Measurements from ENCODE around the gene RELN. TPM values are rescaled to one million over a fixed set of nuclear protein-coding genes. Genes with fewer than 3 reads are reported as not detected.

Gene RELN
- total and polyA plus RNA-seq, 9 of the 15 experiments (the other 6 are each of a cell fraction or from before 2014, with no cell fraction given) = 12.9 to 43.2 (median 18.1) TPM

GRCh38 chr7:103989785-103990767 is 618 bp upstream of the RELN start (continued):
- TF ChIP-seq KDM1A (IDR thresholded peaks at IDR 0.05) = peak; percentile 37 to 71; a peak in 3 of 4 replicates
- TF ChIP-seq VEZF1 (CRISPR knock-in tag; IDR thresholded peaks at IDR 0.05) = peak; percentile 71
- TF ChIP-seq LEF1 (IDR thresholded peaks at IDR 0.05) = peak; percentile 26; the same call in 1 of the 2 replicates
- TF ChIP-seq RBFOX2 (IDR thresholded peaks at IDR 0.05; ENCODE audit: low read depth, low read length) = peak; percentile 67
- peak; percentile 78; the same call in 1 of the 2 replicates for TF ChIP-seq PHF21A (IDR thresholded peaks at IDR 0.05; ENCODE audit: borderline replicate concordance, low read depth)
- TF ChIP-seq TRIM25 (IDR thresholded peaks at IDR 0.05; ENCODE audit: borderline replicate concordance) = no peak
- TF ChIP-seq POLR2A (conservative IDR thresholded peaks at IDR 0.05) = peak; percentile 59; the same call in 1 of the 2 replicates
- no peak for TF ChIP-seq HNRNPLL (IDR thresholded peaks at IDR 0.05; ENCODE audit: low read depth, low read length, poor library complexity, severe bottlenecking)
- TF ChIP-seq TEAD2 (tag; IDR thresholded peaks at IDR 0.05) = no peak
- peak; percentile 10; the same call in 1 of the 2 replicates for TF ChIP-seq REST (IDR thresholded peaks at IDR 0.05; ENCODE audit: borderline replicate concordance)
- TF ChIP-seq REST (CRISPR knock-in tag; IDR thresholded peaks at IDR 0.05; ENCODE audit: low read depth) = no peak
- no peak for TF ChIP-seq NCOA1 (IDR thresholded peaks at IDR 0.05; ENCODE audit: low read depth)
- TF ChIP-seq MAZ (CRISPR knock-in tag; conservative IDR thresholded peaks at IDR 0.05 in 1 of 2, IDR thresholded peaks at IDR 0.05 in 1 of 2) = peak; percentile 68 to 75; a peak in 1 of 4 replicates
- TF ChIP-seq NELFE (IDR thresholded peaks at IDR 0.05; ENCODE audit: insufficient read depth, insufficient read length) = no peak
